ENCODE measurements around the gene ECE2. TPM values are rescaled to one million over a fixed set of nuclear protein-coding genes. Genes with fewer than 3 reads are reported as not detected.

Gene ECE2
- polyA plus RNA-seq, 1 donor from 2014 or later = 0.22 TPM

GRCh38 chr3:184322731-184323487 is 47.1 kb downstream of the ECE2 start:
- no peak for TF ChIP-seq EP300 (conservative IDR thresholded peaks at IDR 0.05; ENCODE audit: poor library complexity, severe bottlenecking)
- H3K27me3 ChIP-seq (ENCODE audit: insufficient read depth, low read depth, low read length) = no peaks in the 10 kb centered on the region
- no peak overlapping the region for H3K4me2 ChIP-seq (ENCODE audit: low read length)
- H3K9ac ChIP-seq (ENCODE audit: low read length) = no peak overlapping the region
- H3K36me3 ChIP-seq (ENCODE audit: insufficient read depth, low read length) = peaks cover 4% of the 10 kb centered on the region
- H3K27ac ChIP-seq (ENCODE audit: low read length) = no peak overlapping the region
- H3K4me3 ChIP-seq (ENCODE audit: low read length) = no peak overlapping the region
- H3K79me2 ChIP-seq (replicated peaks; ENCODE audit: insufficient read depth, low read length) = peaks cover 11% of the 10 kb centered on the region
- no peaks in the 10 kb centered on the region for H3K9me3 ChIP-seq (ENCODE audit: low read length)
- no peaks in the 10 kb centered on the region for H3K9me2 ChIP-seq (ENCODE audit: insufficient read depth, low read length)
- H3F3A ChIP-seq (ENCODE audit: insufficient read depth, low read length, poor library complexity, severe bottlenecking) = no peaks in the 10 kb centered on the region
- no peak overlapping the region for H2AFZ ChIP-seq (ENCODE audit: low read depth, low read length)
- no peaks in the 10 kb centered on the region for H4K20me1 ChIP-seq (ENCODE audit: insufficient read depth)

GRCh38 chr3:184323696-184324095 is 47.9 kb downstream of the ECE2 start:
- no peak overlapping the region for H3K27ac ChIP-seq (ENCODE audit: low read length)
- H2AFZ ChIP-seq (ENCODE audit: low read depth, low read length) = no peak overlapping the region
- no peaks in the 10 kb centered on the region for H3K9me2 ChIP-seq (ENCODE audit: insufficient read depth, low read length)
- H3K4me3 ChIP-seq (ENCODE audit: low read length) = no peak overlapping the region
- no peak overlapping the region for H3K4me2 ChIP-seq (ENCODE audit: low read length)
- H3K9ac ChIP-seq (ENCODE audit: low read length) = no peak overlapping the region
- peaks cover 7% of the 10 kb centered on the region for H3K79me2 ChIP-seq (replicated peaks; ENCODE audit: insufficient read depth, low read length)
- H4K20me1 ChIP-seq (ENCODE audit: insufficient read depth) = no peaks in the 10 kb centered on the region
- TF ChIP-seq RAD21 (conservative IDR thresholded peaks at IDR 0.05) = no peak
- TF ChIP-seq POLR2AphosphoS5 (IDR thresholded peaks at IDR 0.05) = no peak
- no peak for TF ChIP-seq MXI1 (conservative IDR thresholded peaks at IDR 0.05; ENCODE audit: poor library complexity, severe bottlenecking)
- no peak for TF ChIP-seq EP300 (conservative IDR thresholded peaks at IDR 0.05; ENCODE audit: poor library complexity, severe bottlenecking)
- TF ChIP-seq REST (IDR thresholded peaks at IDR 0.05; ENCODE audit: borderline replicate concordance) = no peak
- no peak for TF ChIP-seq SMC3 (conservative IDR thresholded peaks at IDR 0.05; ENCODE audit: poor library complexity)
- no peak for TF ChIP-seq TAF1 (IDR thresholded peaks at IDR 0.05; ENCODE audit: low read depth)
- no peak for TF ChIP-seq EZH2 (IDR thresholded peaks at IDR 0.05; ENCODE audit: borderline replicate concordance, insufficient read depth, low read length, poor library complexity, severe bottlenecking)
- no peak for TF ChIP-seq CTCF (IDR thresholded peaks at IDR 0.05; ENCODE audit: poor library complexity, severe bottlenecking)
- H3K27me3 ChIP-seq (ENCODE audit: insufficient read depth, low read depth, low read length) = no peaks in the 10 kb centered on the region
- peaks cover 4% of the 10 kb centered on the region for H3K36me3 ChIP-seq (ENCODE audit: insufficient read depth, low read length)
- H3F3A ChIP-seq (ENCODE audit: insufficient read depth, low read length, poor library complexity, severe bottlenecking) = no peaks in the 10 kb centered on the region
- H3K9me3 ChIP-seq (ENCODE audit: low read length) = no peaks in the 10 kb centered on the region
